Superior temporal gyrus (tissue), 1 donor: ENCODE measurements around the gene IQCK.
A peak's percentile ranks its signal among the peaks of the same experiment; 100 is the strongest.
"Not testable (repeated sequence)": the region's sequence is repeated elsewhere in the genome, so short reads cannot be mapped to it uniquely, and the experiment has no call there.

Experiments
- DNase-seq: peaks from one replicate; pipeline ENCODE4 v3.0.0-alpha.2; 2016; ENCODE audit errors: extremely low spot score

IQCK gene

DNA sequence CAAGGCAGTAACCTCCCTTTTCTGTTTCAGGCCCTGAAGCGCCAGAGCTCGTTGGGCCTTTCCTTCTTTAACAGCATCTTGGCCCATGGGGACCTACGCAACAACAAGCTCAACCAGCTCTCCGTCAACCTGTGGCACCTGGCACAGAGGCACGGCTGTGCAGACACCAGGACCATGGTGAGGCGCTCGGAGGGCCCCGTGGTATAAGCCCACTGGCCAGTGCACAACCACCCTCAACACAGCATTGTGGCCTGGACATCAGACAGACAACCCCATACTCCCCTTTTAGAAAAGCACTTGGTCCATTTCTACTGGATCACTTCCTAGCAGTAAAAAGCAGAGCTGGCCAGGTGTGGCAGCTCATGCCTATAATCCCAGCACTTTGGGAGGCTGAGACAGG, 18.6 kb upstream of the IQCK start:
- DNase-seq: no peak

- peak; percentile 54 for DNase-seq
Observed at GRCh38 chr16:19700319-19700781, 17.7 kb upstream of the IQCK start.

GRCh38 chr16:19701091-19701490, 17.0 kb upstream of the IQCK start:
- DNase-seq: peak; percentile 60

DNA sequence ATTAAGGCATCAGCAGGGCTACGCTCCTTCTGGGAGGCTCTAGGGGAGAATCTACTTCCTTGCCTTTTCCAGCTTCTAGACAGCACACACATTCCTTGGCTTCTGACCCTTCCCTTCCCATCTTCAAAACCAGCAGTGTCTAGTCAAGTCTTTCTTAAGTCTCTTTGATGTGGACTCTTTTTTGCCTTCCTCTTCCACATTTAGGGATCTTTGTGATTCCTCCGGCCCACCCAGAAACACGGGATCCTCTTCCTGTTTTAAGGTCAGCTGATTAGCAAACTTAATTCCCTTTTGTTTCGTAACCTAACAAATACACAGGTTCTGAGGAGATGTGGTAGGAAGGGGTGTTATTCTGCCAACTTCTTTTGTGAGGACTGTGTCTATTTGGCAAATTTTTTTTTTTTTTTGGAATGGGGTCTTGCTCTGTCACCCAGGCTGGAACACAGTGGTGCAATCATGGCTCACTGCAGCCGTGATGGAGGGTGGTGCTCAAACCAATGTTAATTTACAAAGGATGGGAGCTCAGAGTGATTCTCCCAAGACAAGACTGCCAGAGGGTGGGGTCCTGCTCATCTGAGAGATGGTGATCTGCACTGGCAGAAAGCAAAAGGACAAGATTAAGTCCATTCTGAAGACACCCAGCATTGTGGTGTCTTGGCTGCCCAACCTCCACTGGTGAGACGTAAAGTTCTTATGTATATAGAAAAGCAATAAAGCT, 14.7 kb upstream of the IQCK start:
- DNase-seq: no peak

DNA sequence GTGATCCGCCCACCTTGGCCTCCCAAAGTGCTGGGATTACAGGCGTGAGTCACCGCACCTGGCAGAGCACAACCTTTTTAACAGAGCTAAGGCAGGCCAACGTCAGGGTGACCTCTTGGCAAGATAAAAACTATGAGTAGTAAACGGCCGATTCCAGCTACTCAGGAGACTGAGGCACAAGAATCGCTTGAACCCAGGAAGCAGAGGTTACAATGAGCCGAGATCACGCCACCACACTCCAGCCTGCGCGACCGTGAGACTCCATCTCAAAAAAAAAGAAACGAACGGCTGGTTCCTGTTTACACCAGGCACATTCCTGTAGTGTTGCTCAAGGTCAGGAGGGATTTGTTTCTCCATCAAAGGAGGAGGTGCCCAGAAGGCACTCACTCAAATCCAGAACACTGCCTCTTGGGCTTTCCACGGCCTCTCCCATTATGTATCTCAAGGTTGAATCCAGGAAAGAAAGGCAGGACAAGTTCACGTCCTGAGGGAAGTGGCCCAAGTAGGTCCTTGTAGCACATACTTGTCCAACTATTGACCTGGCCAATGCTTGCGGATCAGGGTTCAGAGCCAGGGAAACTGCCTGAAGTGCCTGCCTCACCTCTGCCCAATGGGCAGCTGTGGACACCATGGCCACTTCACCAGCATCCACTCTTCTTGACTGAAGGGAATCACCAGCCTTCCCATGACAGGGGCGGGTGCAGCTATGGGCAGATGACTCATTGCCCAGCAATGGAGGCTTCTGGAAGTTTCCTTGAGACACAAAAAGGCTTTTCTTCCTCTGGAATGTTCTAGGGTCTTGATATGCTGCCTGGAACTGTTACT, 13.5 kb upstream of the IQCK start:
- DNase-seq: no peak

- DNase-seq: no peak
Observed at GRCh38 chr16:19705146-19705501, 12.9 kb upstream of the IQCK start.

DNA sequence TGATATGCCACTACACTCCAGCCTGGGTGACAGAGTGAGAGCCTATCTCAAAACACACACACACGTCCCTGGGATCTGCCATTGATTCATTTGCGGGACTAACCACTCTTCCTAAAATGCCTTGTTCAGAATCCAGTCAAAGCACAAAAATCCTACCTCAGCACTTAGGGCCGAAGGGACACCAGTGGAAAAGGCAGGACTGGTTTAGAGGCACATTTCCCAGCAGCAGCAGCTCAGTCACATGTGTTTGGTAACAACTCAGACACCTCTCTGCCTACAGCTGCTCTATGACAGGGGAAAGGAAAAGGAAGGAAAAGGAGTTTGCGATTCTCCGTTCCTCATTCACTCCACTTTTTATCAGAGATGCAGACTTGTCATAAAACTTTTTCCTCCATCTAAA, 12.2 kb upstream of the IQCK start:
- no peak for DNase-seq

DNA sequence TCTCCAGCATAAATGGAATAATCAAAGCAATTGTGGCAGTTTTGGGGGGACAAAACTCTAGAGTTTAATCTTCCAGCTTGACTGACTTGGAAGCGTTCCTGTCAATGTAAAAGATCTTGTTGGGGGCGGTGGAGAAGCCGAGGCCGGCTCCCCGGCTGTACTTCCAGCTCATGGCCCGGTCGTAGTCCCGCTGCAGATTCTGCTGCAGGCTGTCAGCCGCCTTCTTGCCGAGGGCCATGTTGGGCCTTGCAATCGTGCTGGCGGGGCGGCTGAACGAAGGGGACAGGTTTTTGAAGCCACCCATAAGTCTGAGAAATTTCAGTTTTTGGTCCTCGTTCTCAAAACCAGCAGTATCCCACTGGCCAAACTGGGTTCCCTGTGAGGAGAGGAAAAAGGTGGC, 11.2 kb upstream of the IQCK start:
- DNase-seq: no peak

- no peak for DNase-seq
Observed at GRCh38 chr16:19707569-19708295, 10.3 kb upstream of the IQCK start.

GRCh38 chr16:19708296-19709205, 9.5 kb upstream of the IQCK start:
- DNase-seq: no peak

- no peak for DNase-seq
Observed at GRCh38 chr16:19709381-19710136, 8.5 kb upstream of the IQCK start.

GRCh38 chr16:19710191-19710908, 7.7 kb upstream of the IQCK start:
- no peak for DNase-seq

DNA sequence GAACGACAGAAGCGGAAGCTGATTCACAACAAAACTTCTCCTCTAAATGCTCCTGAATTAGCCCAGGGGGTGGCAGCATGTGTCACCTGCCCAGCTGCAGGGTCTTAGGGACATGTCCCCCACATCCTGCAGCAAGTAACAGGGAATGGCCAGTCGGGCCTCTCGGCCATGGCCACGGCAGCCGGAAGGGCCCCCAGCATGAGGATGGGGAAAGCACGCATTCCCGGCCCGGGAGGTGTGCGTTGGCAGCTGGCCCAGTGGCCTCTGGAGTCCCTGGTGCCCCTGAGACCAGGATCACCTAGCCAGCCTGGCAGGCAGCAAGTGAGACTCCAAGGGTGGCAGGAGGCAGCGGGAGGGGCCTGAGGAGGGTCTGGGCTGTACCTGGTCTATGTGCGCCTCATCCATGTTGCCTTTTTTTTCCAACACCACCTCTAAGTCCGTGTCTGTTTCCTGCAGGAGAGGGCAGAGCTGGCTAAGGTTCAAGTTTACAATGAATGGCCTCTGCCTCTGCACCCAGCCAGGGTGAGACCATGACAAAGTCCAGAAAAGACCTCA, 7.0 kb upstream of the IQCK start:
- no peak for DNase-seq

DNA sequence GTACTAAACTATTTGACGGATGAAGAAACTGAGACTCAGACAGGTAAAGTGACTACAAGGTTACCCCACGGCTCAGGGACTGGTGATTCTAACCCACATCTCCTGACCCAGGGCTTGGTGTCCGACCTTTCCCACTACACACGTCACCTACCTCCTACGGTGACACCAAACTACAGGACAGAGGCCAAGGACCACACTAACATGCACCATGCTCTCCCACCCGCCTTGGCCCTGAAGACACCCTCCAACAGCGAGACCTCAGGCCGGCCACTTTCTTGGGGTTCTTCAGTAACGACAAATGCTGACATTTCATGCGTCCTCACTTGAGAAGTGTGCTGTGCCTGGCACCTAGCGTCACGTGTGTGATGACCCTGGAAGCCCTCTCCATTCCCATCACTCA, 6.4 kb upstream of the IQCK start:
- no peak for DNase-seq

DNA sequence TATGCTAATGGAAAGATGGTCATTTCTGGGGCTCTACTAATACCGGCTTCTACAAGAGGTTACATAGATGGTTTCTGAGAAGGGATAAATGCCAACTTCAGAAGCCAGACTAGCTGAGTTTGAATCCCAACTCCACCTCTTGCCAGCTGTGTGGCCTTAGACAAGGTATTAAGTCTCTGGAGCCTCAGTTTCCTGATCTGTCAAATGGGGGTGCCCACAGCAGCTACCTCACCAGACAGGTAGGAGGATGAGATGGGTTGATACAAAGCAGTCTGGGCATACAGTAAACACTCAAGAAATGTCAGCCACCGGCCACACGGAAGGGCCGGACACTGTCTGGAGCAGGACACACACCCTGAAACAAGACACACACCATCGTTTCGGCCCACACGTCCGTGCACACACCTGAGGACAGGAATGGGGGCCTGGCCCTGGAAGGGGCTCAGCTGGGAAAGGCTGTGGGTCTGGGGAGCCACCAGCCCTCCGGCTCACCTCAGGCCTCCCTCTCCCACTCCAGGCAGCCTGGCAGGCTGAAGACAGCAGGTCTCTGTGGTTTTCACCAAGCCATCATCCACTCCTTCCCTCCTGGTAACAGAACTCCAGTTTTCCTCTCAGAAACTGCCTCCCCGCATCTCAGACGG, 5.5 kb upstream of the IQCK start:
- no peak for DNase-seq

GRCh38 chr16:19713697-19714096, 4.4 kb upstream of the IQCK start:
- no peak for DNase-seq

GRCh38 chr16:19715566-19715965, 2.5 kb upstream of the IQCK start:
- no peak for DNase-seq

DNA sequence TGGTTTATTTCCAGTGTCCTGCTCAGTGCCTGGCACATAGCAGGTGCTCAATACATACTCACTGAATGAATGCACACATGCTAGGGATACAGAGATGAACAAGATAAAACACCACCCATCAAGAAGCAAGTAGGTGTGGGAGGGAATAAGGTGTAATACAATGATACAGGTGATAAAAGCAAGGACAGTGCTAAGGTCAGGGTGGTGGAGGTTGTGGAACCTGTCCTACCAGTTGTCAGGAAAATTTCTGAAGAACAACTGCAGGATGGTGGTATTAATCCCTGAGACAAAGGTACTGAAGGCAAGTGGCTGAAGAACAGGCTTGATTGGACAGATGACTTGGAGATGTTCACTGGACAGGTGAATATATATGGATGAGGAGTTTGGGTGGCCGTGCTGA, 1.9 kb upstream of the IQCK start:
- no peak for DNase-seq

GRCh38 chr16:19716728-19717127, 1.3 kb upstream of the IQCK start:
- not testable (repeated sequence) for DNase-seq
